ENCODE data around the gene ARL14EP.

- TF ChIP-seq CTCF (IDR thresholded peaks at IDR 0.05) (peak; percentile 49 to 63 (median 62)), POLR2AphosphoS5 (IDR thresholded peaks at IDR 0.05) (no peak)
These were observed 23.3 kb downstream of the ARL14EP start for GRCh38 chr11:30346068-30346688.
